HG02981 (cell line): ENCODE data around the gene ZNF485.
A peak's percentile ranks its signal among the peaks of the same experiment; 100 is the strongest.
"Not testable (repeated sequence)": the region's sequence is repeated elsewhere in the genome, so short reads cannot be mapped to it uniquely, and the experiment has no call there.

Experiments
- ATAC-seq: cut with Tn5 transposase; IDR thresholded peaks from one replicate; pipeline ENCODE4 v1.9.1; 2021; ENCODE audit warnings: mild to moderate bottlenecking, moderate library complexity; ENCODE audit not compliant: unreplicated experiment

The ZNF485 gene

DNA sequence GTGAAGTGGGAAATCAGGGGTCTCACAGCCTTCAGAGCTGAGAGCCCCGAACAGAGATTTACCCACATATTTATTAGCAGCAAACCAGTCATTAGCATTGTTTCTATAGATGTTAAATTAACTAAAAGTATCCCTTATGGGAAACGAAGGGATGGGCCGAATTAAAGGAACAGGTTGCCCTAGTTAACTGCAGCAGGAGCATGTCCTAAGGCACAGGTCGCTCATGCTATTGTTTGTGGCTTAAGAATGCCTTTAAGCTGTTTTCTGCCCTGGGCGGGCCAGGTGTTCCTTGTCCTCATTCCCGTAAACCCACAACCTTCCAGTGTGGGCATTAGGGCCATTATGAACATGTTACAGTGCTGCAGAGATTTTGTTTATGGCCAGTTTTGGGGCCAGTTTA lies 4.7 kb upstream of the ZNF485 start:
- ATAC-seq: not testable (repeated sequence)

DNA sequence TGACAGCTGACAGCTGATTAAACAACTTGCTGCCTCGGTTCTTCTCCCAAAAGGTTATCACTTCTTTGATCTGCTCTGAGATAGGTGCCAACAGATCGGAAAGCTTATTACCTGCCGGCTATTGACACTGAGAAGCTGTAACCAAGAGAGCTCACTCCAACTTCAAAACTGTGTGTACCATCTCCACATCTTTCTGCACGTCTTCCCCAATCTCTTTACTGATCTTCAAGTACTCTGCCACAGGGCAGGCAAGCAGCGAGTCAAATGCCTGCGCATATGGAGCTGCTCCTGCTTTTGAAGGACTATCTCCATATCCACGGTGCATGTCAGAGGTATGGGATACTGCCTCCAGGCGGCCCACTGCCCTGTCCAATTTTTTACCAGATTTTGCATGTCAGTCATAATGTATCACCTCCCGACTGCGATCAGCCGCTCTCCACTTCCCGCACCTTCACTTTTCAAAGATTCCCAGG lies 352 bp upstream of the ZNF485 start:
- no peak for ATAC-seq

DNA sequence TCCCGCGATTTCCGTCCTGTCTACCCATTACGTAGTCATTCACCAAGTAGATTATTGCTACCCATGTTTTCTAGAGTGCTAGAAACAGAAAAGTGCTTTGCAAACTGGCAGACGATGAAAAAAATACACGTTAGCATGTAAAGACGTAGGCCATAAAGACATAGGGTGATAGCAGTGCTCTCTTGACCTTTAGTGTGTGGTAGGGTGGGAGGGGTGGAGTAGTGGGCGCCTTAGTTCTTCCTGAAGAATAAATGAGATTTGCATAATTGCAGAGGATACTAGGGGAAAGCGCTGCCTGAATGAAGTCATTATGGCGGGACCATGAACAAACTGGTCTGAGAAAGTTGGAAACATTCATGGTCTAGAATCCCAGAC lies 948 bp downstream of the ZNF485 start:
- no peak for ATAC-seq

DNA sequence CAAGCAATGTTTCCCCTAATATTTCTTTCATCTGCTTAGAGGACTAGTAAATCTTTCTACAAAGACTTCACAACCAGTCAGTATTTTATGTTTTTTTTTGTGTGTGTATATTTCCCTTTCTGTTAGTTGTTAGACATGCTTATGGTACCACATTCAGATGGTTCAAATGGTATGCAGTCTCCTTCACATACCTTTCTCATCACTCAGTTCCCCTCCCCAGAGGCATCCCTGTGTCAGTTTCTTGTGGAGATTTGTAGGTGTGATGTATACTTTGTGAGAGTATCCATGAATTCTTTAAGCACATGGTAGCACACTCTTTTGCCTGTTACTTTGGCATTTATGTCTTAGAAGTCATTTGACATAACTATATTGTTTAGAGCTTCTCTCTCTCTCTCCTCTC lies 4.4 kb downstream of the ZNF485 start:
- no peak for ATAC-seq

DNA sequence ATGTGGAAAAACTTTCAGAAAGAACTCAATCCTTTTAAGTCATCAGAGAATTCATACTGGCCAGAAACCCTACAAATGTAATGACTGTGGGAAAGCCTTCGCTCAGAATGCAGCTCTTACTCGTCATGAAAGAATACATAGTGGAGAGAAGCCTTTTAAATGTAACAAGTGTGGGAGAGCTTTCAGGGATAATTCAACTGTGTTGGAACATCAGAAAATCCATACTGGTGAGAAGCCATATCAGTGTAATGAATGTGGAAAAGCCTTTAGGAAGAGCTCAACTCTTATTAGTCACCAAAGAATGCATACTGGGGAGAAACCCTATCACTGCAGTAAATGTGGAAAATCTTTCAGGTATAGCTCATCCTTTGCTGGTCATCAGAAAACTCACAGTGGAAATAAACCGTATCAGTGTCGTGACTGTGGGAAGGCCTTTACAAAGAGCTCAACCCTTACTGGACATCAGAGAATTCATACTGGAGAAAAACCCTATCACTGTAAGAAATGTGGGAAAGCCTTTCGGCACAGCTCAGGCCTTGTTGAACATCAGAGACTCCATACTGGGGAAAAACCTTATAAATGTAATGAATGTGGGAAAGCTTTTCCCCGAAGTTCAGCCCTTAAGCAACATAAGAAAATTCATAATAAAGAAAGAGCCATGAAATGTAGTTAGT lies 10.6 kb downstream of the ZNF485 start:
- ATAC-seq: no peak

DNA sequence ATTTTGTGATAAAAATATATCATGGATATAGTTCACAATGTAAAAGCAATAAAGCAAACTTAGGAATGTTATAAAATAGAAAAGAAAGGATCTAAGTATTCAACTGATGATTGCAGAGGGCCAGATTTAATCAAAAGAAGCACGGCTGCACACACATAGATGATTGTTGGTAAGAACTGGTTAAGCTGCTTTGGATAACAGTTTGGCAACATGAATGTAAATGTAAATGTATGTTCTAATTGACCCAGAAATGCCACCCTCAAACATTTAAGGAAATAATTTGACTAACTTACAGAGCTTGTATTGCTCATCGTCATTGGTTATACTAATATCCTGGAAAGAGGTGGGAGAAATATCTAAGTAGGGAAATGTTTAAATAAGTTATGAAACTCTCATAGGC lies 13.1 kb downstream of the ZNF485 start:
- no peak for ATAC-seq

DNA sequence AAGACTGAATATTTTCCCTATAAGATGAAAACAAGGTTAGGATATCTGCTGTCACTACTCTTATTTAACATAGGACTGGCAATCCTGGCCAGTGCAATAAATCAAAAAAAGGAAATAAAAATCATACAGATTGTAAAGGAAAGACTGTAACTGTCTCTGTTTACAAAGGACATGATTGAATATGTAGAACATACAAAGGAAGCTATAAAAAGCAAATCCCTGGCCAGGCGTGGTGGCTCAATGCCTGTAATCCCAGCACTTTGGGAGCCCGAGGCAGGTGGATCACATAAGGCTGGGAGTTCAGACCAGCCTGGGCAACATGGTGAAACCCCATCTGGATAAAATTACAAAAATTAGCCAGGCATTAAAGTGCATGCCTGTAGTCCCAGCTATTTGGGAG lies 15.8 kb downstream of the ZNF485 start:
- no peak for ATAC-seq

DNA sequence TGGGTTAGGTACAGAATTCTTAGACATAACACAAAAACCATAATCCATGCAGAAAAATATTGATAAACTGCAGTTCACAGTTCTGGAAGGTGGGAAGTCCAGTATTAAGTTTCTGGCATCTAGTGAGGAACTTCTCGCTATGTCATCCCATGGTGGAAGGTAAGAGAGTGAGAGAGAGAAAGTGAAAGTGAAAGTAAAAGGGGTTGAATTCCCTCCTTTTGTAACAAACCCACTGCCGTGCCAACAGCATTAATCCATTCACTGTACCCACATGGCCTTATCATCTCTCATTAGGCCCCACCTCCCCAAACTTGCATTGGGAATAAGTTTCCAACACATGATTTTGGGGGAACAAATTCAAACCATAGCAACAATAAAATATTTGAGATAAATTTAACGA lies 17.1 kb downstream of the ZNF485 start:
- ATAC-seq: no peak

DNA sequence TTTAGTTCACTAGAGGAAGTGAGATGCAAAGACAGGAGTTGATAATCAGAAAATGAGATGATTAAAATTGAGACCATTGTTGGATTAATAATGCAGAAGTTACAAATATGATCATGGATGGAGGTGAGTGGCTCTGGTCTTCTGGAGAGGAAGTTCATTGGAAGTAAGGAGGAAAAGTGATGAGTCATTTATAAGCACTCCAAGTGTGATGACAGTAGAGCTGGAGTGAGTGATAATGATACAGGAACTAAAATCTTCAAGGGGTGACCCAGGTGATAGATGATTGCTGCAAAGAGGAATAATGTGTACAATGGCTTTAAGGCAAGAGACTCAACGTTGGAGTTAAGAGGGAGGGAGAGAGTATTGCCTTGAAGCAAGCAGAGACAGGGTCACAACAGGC lies 21.7 kb downstream of the ZNF485 start:
- ATAC-seq: no peak

DNA sequence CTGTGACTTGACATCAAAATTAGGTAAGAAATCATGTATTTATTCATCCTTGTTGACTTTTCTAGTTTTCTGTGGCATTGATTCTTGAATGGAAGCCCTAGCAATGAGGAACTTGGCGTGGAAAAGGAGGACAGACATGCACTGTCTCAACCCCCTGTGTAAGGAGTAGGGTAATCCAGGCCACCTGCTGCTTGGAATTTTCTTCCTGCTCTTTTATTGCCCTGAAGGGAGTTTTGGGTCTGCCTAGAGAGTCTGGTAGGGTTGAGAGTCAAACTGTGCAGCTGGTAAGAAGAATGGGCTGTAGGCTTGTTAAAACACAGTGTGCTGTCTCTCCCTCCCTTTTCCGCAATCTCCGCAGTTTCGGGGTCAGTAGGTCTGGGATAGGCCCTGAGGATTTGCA lies 22.7 kb downstream of the ZNF485 start:
- ATAC-seq: no peak

DNA sequence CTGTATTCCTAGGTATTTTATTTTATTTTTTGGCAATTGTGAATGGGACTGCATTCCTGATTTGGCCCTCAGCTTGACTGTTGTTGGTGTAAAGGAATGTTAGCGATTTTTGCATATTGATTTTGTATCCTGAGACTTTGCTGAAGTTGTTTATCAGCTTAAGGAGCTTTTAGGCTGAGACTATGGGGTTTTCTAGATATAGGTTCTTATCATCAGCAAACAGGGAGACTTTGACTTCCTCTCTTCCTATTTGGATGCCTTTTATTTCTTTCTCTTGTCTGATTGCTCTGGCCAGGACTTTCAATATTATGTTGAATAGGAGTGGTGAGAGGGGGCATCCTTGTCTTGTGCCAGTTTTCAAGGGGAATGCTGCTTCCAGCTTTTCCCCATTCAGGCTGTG lies 29.6 kb downstream of the ZNF485 start:
- ATAC-seq: not testable (repeated sequence)

DNA sequence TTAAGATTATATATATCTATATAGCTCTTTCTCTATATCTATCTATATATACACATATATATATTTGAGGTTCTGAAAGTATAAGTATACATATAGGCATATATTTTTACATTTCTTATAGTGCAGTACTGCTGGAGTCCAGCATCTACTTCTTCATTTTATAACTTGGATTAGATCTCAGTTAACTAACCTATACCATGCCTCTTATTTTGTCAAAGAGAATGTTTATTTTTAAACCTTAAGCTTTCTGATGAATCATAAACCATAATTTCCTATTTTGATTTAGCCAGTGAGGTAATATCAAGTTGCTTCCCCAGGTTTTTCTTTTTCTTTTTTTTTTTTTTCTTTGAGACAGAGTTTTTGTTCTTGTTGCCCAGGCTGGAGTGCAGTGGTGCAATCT lies 34.4 kb downstream of the ZNF485 start:
- no peak for ATAC-seq

DNA sequence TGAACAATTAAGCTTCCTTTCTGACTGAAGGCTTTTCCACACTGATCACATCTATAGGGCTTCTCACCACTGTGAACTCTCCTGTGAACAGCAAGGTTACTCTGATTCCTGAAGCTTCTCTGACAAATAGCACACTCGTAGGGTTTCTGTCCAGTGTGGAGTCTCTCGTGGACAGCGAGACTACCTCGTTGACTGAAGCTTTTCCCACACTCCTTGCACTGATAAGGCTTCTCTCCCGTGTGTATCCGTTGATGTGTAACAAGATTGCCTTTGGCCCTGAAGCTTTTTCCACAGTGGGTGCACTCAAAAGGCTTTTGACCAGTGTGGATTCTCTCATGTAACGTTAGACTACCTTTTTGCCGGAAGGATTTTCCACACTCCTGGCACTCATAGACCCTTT lies 38.0 kb downstream of the ZNF485 start:
- ATAC-seq: no peak

DNA sequence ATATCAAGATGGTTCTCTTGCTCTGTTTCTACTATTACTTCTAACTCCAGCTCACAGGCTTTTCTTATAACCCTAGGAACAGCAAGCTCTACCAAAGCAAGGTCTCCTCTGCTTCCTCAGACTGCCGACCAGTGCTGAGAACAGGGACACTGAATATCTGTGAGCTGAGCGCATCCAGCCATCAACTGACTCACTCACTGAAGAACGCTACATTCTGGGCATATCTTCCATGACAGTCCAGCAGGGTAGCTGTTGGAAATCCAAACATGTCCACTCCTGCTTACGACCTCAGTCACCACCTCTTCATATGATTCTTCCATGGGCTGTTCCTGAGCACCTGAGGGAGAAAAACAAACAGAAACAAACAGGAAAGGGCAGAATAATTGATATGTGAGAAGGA lies 39.6 kb downstream of the ZNF485 start:
- no peak for ATAC-seq

DNA sequence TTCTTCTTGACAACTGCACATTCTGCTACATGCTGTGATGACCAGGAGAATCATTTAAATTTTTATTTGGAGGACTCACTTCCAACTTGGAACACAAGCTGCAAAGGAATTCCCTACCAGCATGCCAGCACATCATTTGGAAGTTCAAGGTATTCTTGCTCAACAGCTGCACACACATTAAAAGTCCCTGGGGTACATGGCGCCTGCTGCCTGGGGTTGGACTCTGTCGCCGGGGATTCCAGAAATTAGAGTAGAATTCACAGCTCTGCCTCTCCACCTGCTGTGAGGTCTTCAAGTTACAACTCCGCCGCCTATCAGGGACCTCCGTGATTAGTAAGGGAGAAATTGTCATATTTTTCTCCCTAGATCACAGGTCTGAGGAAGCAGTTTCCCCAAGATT lies 41.3 kb downstream of the ZNF485 start:
- no peak for ATAC-seq

DNA sequence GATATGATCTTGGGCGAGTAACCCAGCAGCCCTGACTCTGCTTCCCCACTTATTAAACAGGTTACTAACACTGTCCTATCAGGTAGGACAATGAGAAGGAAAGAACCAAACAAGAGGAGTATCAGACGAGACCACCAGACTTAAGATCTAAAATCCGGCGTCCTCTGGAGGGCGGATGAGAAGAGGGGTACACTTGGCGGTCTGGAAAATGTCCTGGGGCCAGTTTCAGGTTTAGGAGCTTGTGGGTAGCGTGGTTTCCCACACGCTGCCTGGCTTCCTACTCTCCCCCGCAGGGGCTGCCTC lies 41.8 kb downstream of the ZNF485 start:
- ATAC-seq: no peak

DNA sequence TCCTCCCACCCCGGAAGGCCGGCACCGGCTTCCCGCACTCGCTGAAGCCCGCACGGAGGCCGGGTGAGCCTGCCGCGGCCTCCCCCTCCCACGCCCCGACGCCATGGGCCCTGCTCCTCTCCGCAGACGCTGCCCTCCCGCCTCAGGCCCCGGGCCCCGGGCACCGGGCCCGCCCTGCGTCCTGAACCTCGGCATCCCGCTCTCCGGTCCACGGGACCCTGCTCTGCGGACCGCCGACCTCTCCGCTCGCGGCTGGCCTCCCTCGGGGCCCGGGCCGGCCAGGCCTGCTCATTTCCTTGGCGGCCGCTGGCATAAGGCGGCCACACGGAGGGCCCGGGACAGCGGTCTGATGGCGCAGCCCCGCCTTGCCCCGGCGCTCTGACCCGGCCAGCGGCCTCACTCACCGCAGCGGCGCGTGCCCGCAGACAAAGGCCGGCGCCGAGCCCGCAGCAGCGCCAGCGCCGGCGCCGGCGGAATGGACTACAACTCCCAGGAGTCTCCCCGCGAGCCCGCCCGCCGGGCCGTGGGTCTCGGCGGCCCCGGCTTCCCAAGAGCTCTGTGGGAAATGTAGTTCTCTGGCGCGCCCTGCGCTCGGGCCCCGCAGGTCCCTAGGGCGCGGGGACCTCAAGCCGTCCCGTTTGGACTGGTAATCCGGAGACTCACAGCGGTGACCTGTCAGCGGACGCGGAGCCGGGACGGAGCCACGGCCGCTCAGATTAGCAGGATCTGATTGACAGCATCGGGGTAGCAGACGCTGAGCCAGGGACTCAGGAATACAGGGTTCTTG lies 42.4 kb downstream of the ZNF485 start, which contains the start of gene ZNF32:
ZNF32 (minus strand) TSS at position 484 of the 787 bp plus-strand sequence. CDS start 2,748 bp downstream, outside the sequence.
- peak; percentile 99 for ATAC-seq

DNA sequence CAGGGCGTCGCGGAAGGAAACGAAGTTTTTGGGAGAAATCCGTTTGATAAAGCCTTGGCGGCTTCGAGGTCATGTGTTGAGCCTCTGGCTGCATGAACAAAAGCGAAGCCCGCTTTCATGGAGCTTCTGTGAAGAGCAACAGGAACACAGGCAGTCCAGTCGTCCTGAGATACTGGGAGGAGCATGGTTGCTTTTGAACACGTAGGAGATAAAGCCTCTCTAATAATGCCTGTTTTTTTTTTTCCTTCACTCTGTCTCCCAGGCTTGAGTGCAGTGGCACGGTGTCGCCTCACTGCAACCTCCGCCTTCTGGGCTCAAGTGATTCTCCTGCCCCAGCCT lies 42.9 kb downstream of the ZNF485 start:
- ATAC-seq: no peak

DNA sequence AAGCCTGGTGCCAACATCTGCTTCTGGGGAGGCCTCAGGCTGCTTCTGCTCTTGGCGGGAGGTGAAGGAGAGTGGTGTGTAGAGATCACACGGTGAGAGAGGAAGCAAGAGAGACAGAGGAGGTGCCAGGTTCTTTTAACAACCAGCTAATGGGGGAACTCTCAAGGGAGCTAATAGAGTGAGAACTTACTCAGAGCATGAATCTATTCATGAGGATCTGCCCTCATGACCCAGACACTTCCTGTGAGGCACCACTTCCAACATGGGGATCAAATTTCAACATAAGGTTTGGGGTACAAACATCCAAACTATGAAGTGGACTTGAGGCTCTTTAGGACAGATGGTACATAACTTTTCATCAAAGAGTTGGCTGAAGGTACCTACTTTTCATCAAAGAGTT lies 47.5 kb downstream of the ZNF485 start:
- no peak for ATAC-seq

DNA sequence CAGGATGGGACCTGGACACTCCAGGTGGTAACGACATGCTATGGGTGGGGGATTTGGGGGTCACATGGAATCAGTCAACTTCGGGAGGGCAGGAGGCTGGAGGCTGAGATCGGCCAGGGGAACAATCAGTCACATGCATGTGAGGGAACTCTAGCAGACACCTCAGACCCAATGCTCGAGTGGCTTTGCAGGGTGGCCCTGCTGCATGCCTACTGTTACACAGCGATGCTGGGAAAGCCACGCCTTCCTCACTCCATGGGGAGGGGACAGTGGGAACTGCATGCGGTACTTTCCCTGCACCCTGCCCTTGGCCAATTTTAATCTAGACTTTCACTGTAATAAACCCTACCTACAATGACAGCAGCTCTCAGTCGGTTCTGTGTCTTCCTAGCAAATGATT lies 49.1 kb downstream of the ZNF485 start:
- ATAC-seq: no peak

DNA sequence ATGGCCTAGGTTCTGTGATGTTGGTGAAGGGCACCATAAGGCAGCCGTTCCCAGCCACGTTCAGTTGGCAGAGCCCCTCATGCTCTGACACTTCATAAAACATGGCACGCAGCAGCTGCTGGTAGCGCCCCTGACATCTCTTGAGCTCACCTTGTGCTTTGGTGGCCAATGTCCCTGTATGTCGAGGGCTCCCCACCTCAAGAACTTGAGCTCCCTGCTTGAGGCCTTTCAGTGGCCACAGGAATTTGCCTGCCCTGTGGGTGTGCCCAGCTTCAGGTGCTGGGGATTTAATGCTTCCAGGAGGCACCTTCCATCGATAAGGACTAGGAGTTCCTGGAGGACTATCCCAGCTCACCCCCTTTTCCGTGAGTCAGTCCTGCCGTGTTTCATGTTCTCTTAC lies 52.0 kb downstream of the ZNF485 start:
- ATAC-seq: no peak

DNA sequence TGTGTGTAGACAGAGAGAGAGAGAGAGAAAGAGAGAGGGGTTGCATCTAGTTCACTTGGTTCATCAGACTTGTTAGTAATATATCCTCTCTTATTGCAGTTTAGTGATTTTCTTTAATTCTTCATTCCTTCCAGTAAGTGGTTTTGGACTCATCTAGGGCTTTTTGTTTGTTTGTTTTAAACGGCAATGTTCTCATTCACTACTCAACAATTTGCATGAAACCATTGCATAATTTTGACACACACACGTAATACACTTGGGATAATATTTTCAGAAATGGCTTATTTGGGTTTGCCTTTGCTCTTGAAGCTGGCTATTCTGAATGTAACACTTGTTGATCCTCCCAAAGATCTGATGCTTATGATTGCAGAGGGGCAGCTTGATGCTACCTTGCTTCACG lies 58.8 kb downstream of the ZNF485 start:
- ATAC-seq: no peak

DNA sequence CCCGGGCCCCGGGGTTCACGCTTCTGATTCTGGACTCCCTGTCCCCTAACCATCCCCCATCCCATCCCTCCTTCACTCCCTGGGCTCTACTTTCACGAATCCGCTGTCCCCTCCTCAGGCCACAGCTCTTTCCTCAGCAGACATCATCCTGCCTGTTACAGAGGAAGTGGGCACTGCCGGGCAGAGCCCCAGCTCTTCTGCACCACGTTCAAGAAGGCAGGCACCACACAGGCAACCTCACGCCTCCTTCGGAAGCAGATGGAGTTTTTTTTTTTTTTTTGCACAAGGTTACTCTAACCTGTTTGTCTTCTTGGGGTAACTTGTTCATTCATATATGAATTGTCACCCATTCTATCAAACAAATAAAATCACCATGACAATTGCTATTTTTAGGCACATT lies 60.3 kb downstream of the ZNF485 start:
- ATAC-seq: no peak
